Measurements from ENCODE around the gene COPS9.

DNA sequence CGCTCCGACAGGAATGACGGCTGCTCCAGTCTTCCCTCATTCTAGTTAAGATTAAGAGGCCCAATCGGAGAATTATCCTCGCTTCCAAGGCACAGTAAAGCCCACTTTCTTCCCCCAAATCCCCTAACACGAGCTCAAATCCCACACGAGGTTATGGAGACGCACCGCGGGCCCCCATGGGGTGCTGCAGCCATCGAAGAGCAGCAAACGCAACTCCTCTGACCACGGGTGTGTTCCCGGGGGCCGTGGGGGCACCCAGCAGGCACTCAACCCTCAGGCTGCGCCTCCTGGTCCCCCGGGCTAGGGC lies 446 bp downstream of the COPS9 start:
- TF ChIP-seq EZH2 (IDR thresholded peaks at IDR 0.05; ENCODE audit: low read depth, unreplicated experiment) (no peak), CREB1 (CRISPR knock-in tag; IDR thresholded peaks at IDR 0.05; ENCODE audit: low read depth) (no peak)
- TF ChIP-seq, protein P1, sequence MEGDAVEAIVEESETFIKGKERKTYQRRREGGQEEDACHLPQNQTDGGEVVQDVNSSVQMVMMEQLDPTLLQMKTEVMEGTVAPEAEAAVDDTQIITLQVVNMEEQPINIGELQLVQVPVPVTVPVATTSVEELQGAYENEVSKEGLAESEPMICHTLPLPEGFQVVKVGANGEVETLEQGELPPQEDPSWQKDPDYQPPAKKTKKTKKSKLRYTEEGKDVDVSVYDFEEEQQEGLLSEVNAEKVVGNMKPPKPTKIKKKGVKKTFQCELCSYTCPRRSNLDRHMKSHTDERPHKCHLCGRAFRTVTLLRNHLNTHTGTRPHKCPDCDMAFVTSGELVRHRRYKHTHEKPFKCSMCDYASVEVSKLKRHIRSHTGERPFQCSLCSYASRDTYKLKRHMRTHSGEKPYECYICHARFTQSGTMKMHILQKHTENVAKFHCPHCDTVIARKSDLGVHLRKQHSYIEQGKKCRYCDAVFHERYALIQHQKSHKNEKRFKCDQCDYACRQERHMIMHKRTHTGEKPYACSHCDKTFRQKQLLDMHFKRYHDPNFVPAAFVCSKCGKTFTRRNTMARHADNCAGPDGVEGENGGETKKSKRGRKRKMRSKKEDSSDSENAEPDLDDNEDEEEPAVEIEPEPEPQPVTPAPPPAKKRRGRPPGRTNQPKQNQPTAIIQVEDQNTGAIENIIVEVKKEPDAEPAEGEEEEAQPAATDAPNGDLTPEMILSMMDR (conservative IDR thresholded peaks at IDR 0.05; ENCODE audit: low read depth in 2 of 2), result no peak

All from GM23338 (cell line).